Measurements from ENCODE around the gene UBE2S. TPM values are rescaled to one million over a fixed set of nuclear protein-coding genes. Genes with fewer than 3 reads are reported as not detected.

Gene UBE2S
- polyA plus RNA-seq, 3 donors, result 16.1 to 40.9 (median 21.9) TPM

- peak overlapping the region; percentile 55 to 86 (median 81) for H3K4me3 ChIP-seq (replicated peaks in 1 of 3; ENCODE audit: low read depth in 2 of 3, low read length in 3 of 3)
- Mint-ChIP-seq H3K27ac (peak overlapping the region; percentile 57 to 96 (median 86)), H3K9me3 (peaks cover 0 to 12% (median 2%) of the 10 kb centered on the region in 7 donors), H3K4me1 (peaks cover 30% of the 10 kb centered on the region), H3K27me3 (ENCODE audit: low read depth in 3 of 3) (peaks cover 3 to 5% (median 4%) of the 10 kb centered on the region in 3 donors), H3K36me3 (peaks cover 33 to 44% of the 10 kb centered on the region in 2 donors), H3K4me3 (peak overlapping the region; percentile 84 to 88)
- peaks cover 19 to 28% of the 10 kb centered on the region in 2 donors for H3K36me3 ChIP-seq (replicated peaks in 1 of 2; ENCODE audit: control insufficient read depth in 1 of 2, insufficient read depth in 2 of 2, low read length in 2 of 2)
- TF ChIP-seq CTCF (IDR thresholded peaks at IDR 0.05), result no peak
- H3K9ac ChIP-seq (ENCODE audit: insufficient read depth, low read length, poor library complexity, severe bottlenecking), result peak overlapping the region; percentile 90
- no peaks in the 10 kb centered on the region for H3K9me3 ChIP-seq (replicated peaks in 1 of 2; ENCODE audit: control insufficient read depth in 1 of 2, insufficient read depth in 1 of 2, low read length in 2 of 2)
- peak overlapping the region; percentile 95 to 96 for H3K27ac ChIP-seq (ENCODE audit: low read depth in 1 of 2, low read length in 2 of 2)
- peaks cover 22 to 36% of the 10 kb centered on the region in 2 donors for H3K4me1 ChIP-seq (ENCODE audit: control insufficient read depth in 1 of 2, insufficient read depth in 2 of 2, low read length in 2 of 2)
- H4K20me1 ChIP-seq (ENCODE audit: insufficient read depth, low read length), result peaks cover 27% of the 10 kb centered on the region
- intact Hi-C loops (cut with micrococcal nuclease), result loop anchor here (1.0 to 10.0 kb wide), 3 partner anchors 20 to 198 kb away; partner anchors contain the start of genes ZNF524 (in 1 of the 2) and ZNF865 (in 1 of the 2)
- DNase-seq, result peak in 1 of 3 donors; percentile 28
- peak overlapping the region; percentile 78 for H2AFZ ChIP-seq (ENCODE audit: insufficient read depth, low read depth, low read length, poor library complexity, severe bottlenecking)
- peaks cover 55% of the 10 kb centered on the region for H3K79me2 ChIP-seq (ENCODE audit: insufficient read depth, low read length)
- no peaks in the 10 kb centered on the region for H3K27me3 ChIP-seq (ENCODE audit: control insufficient read depth in 2 of 2, insufficient read depth in 2 of 2, low read length in 2 of 2)
- peak overlapping the region; percentile 81 for H3K4me2 ChIP-seq (replicated peaks; ENCODE audit: extremely low read depth, low read length, poor library complexity, severe bottlenecking)
- WGBS (ENCODE audit: insufficient coverage), result 9% methylated on average over 26 of the region's 35 CpGs
These were observed 600 bp downstream of the UBE2S start for GRCh38 chr19:55406826-55407549.

- H3K27ac Mint-ChIP-seq, result peak overlapping the region; percentile 57 to 96 (median 86)
- Histone ChIP-seq H3K9ac (ENCODE audit: insufficient read depth, low read length, poor library complexity, severe bottlenecking) (peak overlapping the region; percentile 90), H3K79me2 (ENCODE audit: insufficient read depth, low read length) (peaks cover 59% of the 10 kb centered on the region), H3K4me3 (replicated peaks in 1 of 3; ENCODE audit: low read depth in 2 of 3, low read length in 3 of 3) (peak overlapping the region; percentile 55 to 86 (median 81)), H3K27ac (ENCODE audit: low read depth in 1 of 2, low read length in 2 of 2) (peak overlapping the region; percentile 95 to 96), H3K9me3 (replicated peaks in 1 of 2; ENCODE audit: control insufficient read depth in 1 of 2, insufficient read depth in 1 of 2, low read length in 2 of 2) (no peaks in the 10 kb centered on the region), H2AFZ (ENCODE audit: insufficient read depth, low read depth, low read length, poor library complexity, severe bottlenecking) (no peak overlapping the region), H3K4me2 (replicated peaks; ENCODE audit: extremely low read depth, low read length, poor library complexity, severe bottlenecking) (peak overlapping the region; percentile 81), H4K20me1 (ENCODE audit: insufficient read depth, low read length) (peaks cover 29% of the 10 kb centered on the region), H3K27me3 (ENCODE audit: control insufficient read depth in 2 of 2, insufficient read depth in 2 of 2, low read length in 2 of 2) (no peaks in the 10 kb centered on the region), H3K36me3 (replicated peaks in 1 of 2; ENCODE audit: control insufficient read depth in 1 of 2, insufficient read depth in 2 of 2, low read length in 2 of 2) (peaks cover 23 to 33% of the 10 kb centered on the region in 2 donors), H3K4me1 (ENCODE audit: control insufficient read depth in 1 of 2, insufficient read depth in 2 of 2, low read length in 2 of 2) (peaks cover 22 to 36% of the 10 kb centered on the region in 2 donors)
- TF ChIP-seq CTCF (IDR thresholded peaks at IDR 0.05), result no peak
- H3K36me3 Mint-ChIP-seq, result peaks cover 36 to 49% of the 10 kb centered on the region in 2 donors
- H3K4me3 Mint-ChIP-seq, result peak overlapping the region; percentile 84 to 88
- WGBS (ENCODE audit: insufficient coverage), result 88% methylated on average over 7 of the region's 14 CpGs
- H3K4me1 Mint-ChIP-seq, result peaks cover 33% of the 10 kb centered on the region
- H3K27me3 Mint-ChIP-seq (ENCODE audit: low read depth in 3 of 3), result peaks cover 2 to 5% (median 4%) of the 10 kb centered on the region in 3 donors
- H3K9me3 Mint-ChIP-seq, result peaks cover 0 to 12% (median 2%) of the 10 kb centered on the region in 7 donors
- intact Hi-C loops (cut with micrococcal nuclease), result loop anchor here (2.0 to 10.0 kb wide), 2 partner anchors 19 to 199 kb away; partner anchors contain the start of genes ZNF524 (in 1 of the 2) and ZNF865 (in 1 of the 2)
- peak in 1 of 3 donors; percentile 33 for DNase-seq
These were observed 1.3 kb downstream of the UBE2S start for GRCh38 chr19:55406091-55406825.

All from CD14-positive monocyte (primary cell).